HepG2 (cell line): ENCODE results near the gene SMIM22. TPM values are rescaled to one million over a fixed set of nuclear protein-coding genes. Genes with fewer than 3 reads are reported as not detected.

ENCODE experiments used
- GMEB2 ChIP-seq: IDR thresholded peaks from 2 replicates; pipeline ENCODE4 v1.6.1; 2016; ENCODE audit warnings: missing biosample characterization, missing genetic modification reagents, low read depth
- HES4 ChIP-seq: sonication (generic); formaldehyde crosslinking; IDR thresholded peaks from 2 replicates; pipeline ENCODE4 v1.9.0; 2021; ENCODE audit warnings: mild to moderate bottlenecking, missing genetic modification reagents, borderline replicate concordance
- KDM6A ChIP-seq: IDR thresholded peaks from 2 replicates; pipeline ENCODE4 v1.6.1; 2016; ENCODE audit warnings: low read depth
- MAX ChIP-seq: IDR thresholded peaks from 2 replicates; pipeline ENCODE4 v1.6.1; 2012; ENCODE audit warnings: inconsistent platforms
- MLLT10 ChIP-seq: sonication (generic); formaldehyde crosslinking; IDR thresholded peaks from 2 replicates; pipeline ENCODE4 v1.4.0; 2020; ENCODE audit warnings: missing genetic modification reagents
- NFIB ChIP-seq: sonication (generic); formaldehyde crosslinking; IDR thresholded peaks from 2 replicates; pipeline ENCODE4 v1.9.0; 2021; ENCODE audit warnings: missing genetic modification reagents, mild to moderate bottlenecking, borderline replicate concordance
- SP5 ChIP-seq: IDR thresholded peaks from 2 replicates; pipeline ENCODE4 v1.6.1; 2016; ENCODE audit warnings: low read depth, borderline replicate concordance
- ZNF142 ChIP-seq: sonication (generic); formaldehyde crosslinking; IDR thresholded peaks from 2 replicates; pipeline ENCODE4 v1.4.0; 2020; ENCODE audit warnings: missing genetic modification reagents
- ZNF24 ChIP-seq: fragments of 450-650 bp; IDR thresholded peaks from 2 replicates; pipeline ENCODE4 v1.6.1; 2017; ENCODE audit warnings: antibody characterized with exemption, mild to moderate bottlenecking
- ZNF326 ChIP-seq: sonication (generic); formaldehyde crosslinking; IDR thresholded peaks from 2 replicates; pipeline ENCODE4 v1.4.0; 2020; ENCODE audit warnings: missing genetic modification reagents, borderline replicate concordance
- ZNF709 ChIP-seq: sonication (generic); formaldehyde crosslinking; IDR thresholded peaks from 2 replicates; pipeline ENCODE4 v1.5.0; 2020; ENCODE audit warnings: mild to moderate bottlenecking, missing genetic modification reagents
- ZNF749 ChIP-seq: sonication (generic); formaldehyde crosslinking; IDR thresholded peaks from 2 replicates; pipeline ENCODE4 v1.8.0; 2022; ENCODE audit warnings: mild to moderate bottlenecking, missing genetic modification reagents, moderate library complexity, borderline replicate concordance
- polyA plus RNA-seq, 8 experiments: library from polyadenylated mRNA; depleted of rRNA in 3 of 8; stranded (reverse) in 7 of 8; unstranded in 1 of 8; fragments of >200 nt; fragmentation: Illumina TruSeq in 4 of 8; extraction: Trizol in 4 of 8; gene quantifications; 2 replicates each; pipeline versions ENCODE4 v1.2.1 to v1.2.3, GENCODE V29; 2011 to 2016; ENCODE audit warnings: low read depth in 4 of 8, missing spikeins in 1 of 8, mixed read lengths in 1 of 8; ENCODE audit not compliant: insufficient read depth in 1 of 8
- total RNA-seq, 5 experiments: library from RNA; depleted of rRNA; stranded (reverse); fragments of >200 nt; fragmentation: Illumina TruSeq; extraction: Trizol; gene quantifications; 2 replicates each; pipeline ENCODE4 v1.2.3, GENCODE V29; 2016; ENCODE audit warnings: low read depth in 1 of 5
- TF ChIP-seq, protein P1 (sequence below): sonication (generic); formaldehyde crosslinking; IDR thresholded peaks from 2 replicates; pipeline ENCODE4 v1.4.0; 2020; ENCODE audit warnings: missing genetic modification reagents, borderline replicate concordance
- TF ChIP-seq, protein P2 (sequence below): sonication (generic); formaldehyde crosslinking; IDR thresholded peaks from 2 replicates; pipeline ENCODE4 v1.8.0; 2022; ENCODE audit warnings: missing genetic modification reagents, mild to moderate bottlenecking, borderline replicate concordance
- TF ChIP-seq, protein P3 (sequence below): IDR thresholded peaks from 2 replicates; pipeline ENCODE4 v1.6.1; 2012; ENCODE audit warnings: low read depth, low read length, improper control_type of control experiment

The SMIM22 gene
- total and polyA plus RNA-seq, 2 of the 13 experiments (the other 11 are each of a cell fraction or from before 2014, with no cell fraction given), result not detected

- TF ChIP-seq ZNF142 (CRISPR knock-in tag) (no peak), ZNF24 (no peak), KDM6A (CRISPR knock-in tag) (no peak), NFIB (no peak), MLLT10 (CRISPR knock-in tag) (no peak), SP5 (CRISPR knock-in tag) (peak; percentile 88), HES4 (CRISPR knock-in tag) (no peak), ZNF709 (CRISPR knock-in tag) (peak; percentile 21; the same call in 1 of the 2 replicates), MAX (peak; percentile 62; the same call in 1 of the 2 replicates), ZNF749 (no peak), GMEB2 (CRISPR knock-in tag) (no peak), ZNF326 (CRISPR knock-in tag) (no peak)
- TF ChIP-seq, protein P1, sequence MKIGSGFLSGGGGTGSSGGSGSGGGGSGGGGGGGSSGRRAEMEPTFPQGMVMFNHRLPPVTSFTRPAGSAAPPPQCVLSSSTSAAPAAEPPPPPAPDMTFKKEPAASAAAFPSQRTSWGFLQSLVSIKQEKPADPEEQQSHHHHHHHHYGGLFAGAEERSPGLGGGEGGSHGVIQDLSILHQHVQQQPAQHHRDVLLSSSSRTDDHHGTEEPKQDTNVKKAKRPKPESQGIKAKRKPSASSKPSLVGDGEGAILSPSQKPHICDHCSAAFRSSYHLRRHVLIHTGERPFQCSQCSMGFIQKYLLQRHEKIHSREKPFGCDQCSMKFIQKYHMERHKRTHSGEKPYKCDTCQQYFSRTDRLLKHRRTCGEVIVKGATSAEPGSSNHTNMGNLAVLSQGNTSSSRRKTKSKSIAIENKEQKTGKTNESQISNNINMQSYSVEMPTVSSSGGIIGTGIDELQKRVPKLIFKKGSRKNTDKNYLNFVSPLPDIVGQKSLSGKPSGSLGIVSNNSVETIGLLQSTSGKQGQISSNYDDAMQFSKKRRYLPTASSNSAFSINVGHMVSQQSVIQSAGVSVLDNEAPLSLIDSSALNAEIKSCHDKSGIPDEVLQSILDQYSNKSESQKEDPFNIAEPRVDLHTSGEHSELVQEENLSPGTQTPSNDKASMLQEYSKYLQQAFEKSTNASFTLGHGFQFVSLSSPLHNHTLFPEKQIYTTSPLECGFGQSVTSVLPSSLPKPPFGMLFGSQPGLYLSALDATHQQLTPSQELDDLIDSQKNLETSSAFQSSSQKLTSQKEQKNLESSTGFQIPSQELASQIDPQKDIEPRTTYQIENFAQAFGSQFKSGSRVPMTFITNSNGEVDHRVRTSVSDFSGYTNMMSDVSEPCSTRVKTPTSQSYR, result no peak
- TF ChIP-seq, protein P2, sequence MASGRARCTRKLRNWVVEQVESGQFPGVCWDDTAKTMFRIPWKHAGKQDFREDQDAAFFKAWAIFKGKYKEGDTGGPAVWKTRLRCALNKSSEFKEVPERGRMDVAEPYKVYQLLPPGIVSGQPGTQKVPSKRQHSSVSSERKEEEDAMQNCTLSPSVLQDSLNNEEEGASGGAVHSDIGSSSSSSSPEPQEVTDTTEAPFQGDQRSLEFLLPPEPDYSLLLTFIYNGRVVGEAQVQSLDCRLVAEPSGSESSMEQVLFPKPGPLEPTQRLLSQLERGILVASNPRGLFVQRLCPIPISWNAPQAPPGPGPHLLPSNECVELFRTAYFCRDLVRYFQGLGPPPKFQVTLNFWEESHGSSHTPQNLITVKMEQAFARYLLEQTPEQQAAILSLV (CRISPR knock-in tag), result 0 out of 2 replicates have a peak, but pooled peaks have one; percentile 46
- TF ChIP-seq, protein P3, sequence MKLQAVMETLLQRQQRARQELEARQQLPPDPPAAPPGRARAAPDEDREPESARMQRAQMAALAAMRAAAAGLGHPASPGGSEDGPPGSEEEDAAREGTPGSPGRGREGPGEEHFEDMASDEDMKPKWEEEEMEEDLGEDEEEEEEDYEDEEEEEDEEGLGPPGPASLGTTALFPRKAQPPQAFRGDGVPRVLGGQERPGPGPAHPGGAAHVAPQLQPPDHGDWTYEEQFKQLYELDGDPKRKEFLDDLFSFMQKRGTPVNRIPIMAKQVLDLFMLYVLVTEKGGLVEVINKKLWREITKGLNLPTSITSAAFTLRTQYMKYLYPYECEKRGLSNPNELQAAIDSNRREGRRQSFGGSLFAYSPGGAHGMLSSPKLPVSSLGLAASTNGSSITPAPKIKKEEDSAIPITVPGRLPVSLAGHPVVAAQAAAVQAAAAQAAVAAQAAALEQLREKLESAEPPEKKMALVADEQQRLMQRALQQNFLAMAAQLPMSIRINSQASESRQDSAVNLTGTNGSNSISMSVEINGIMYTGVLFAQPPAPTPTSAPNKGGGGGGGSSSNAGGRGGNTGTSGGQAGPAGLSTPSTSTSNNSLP, result no peak
Measured at GRCh38 chr16:4801962-4802658, 6.9 kb downstream of the SMIM22 start, which contains the start of gene ROGDI (continued).
